Measurements from ENCODE around the gene PSEN1.
A peak's percentile ranks its signal among the peaks of the same experiment; 100 is the strongest.
"Not testable (repeated sequence)": the region's sequence is repeated elsewhere in the genome, so short reads cannot be mapped to it uniquely, and the experiment has no call there.

Gene PSEN1

GRCh38 chr14:73189651-73190050 is 53.3 kb downstream of the PSEN1 start:
- Histone ChIP-seq H3K18ac (ENCODE audit: low read length) (no peak overlapping the region), H3K4me3 (ENCODE audit: low read length) (no peak overlapping the region), H2AK5ac (ENCODE audit: low read length) (no peak overlapping the region), H2BK5ac (ENCODE audit: low read length) (no peak overlapping the region), H3K56ac (ENCODE audit: low read length) (no peak overlapping the region), H4K5ac (ENCODE audit: low read length) (no peak overlapping the region), H3K4me1 (ENCODE audit: control insufficient read depth, low read depth, low read length) (no peaks in the 10 kb centered on the region), H3K27me3 (ENCODE audit: insufficient read depth, low read length, poor library complexity) (no peaks in the 10 kb centered on the region), H3K4ac (ENCODE audit: low read depth, low read length) (no peak overlapping the region), H3K79me2 (ENCODE audit: control insufficient read depth, insufficient read depth, low read length) (no peaks in the 10 kb centered on the region), H3K23ac (ENCODE audit: low read length) (no peak overlapping the region), H3K27ac (ENCODE audit: low read depth, low read length) (no peak overlapping the region), H3K79me1 (ENCODE audit: low read length) (no peaks in the 10 kb centered on the region), H3K4me2 (ENCODE audit: low read length) (no peak overlapping the region), H3K9ac (ENCODE audit: low read length) (no peak overlapping the region), H3K36me3 (ENCODE audit: control insufficient read depth, insufficient read depth, low read length) (no peaks in the 10 kb centered on the region), H2BK15ac (replicated peaks; ENCODE audit: low read depth) (no peak overlapping the region), H2BK120ac (ENCODE audit: low read depth, low read length) (no peak overlapping the region), H4K8ac (ENCODE audit: low read depth, low read length) (no peak overlapping the region)
- no peak for DNase-seq
- WGBS (ENCODE audit: extremely low coverage, insufficient coverage, low lambda C conversion rate), result no CpG with 5 or more reads among the region's 3 CpGs

GRCh38 chr14:73191441-73191840 is 55.1 kb downstream of the PSEN1 start:
- Histone ChIP-seq H3K56ac (ENCODE audit: low read length) (no peak overlapping the region), H3K23ac (ENCODE audit: low read length) (no peak overlapping the region), H3K36me3 (ENCODE audit: control insufficient read depth, insufficient read depth, low read length) (no peaks in the 10 kb centered on the region), H3K4me1 (ENCODE audit: control insufficient read depth, low read depth, low read length) (no peaks in the 10 kb centered on the region), H3K9ac (ENCODE audit: low read length) (no peak overlapping the region), H4K5ac (ENCODE audit: low read length) (no peak overlapping the region), H2AK5ac (ENCODE audit: low read length) (no peak overlapping the region), H3K79me1 (ENCODE audit: low read length) (no peaks in the 10 kb centered on the region), H2BK5ac (ENCODE audit: low read length) (no peak overlapping the region), H4K8ac (ENCODE audit: low read depth, low read length) (no peak overlapping the region), H3K79me2 (ENCODE audit: control insufficient read depth, insufficient read depth, low read length) (no peaks in the 10 kb centered on the region), H3K4me3 (ENCODE audit: low read length) (no peak overlapping the region), H2BK15ac (replicated peaks; ENCODE audit: low read depth) (no peak overlapping the region), H3K27ac (ENCODE audit: low read depth, low read length) (no peak overlapping the region), H3K27me3 (ENCODE audit: insufficient read depth, low read length, poor library complexity) (no peaks in the 10 kb centered on the region), H3K18ac (ENCODE audit: low read length) (no peak overlapping the region), H2BK120ac (ENCODE audit: low read depth, low read length) (no peak overlapping the region), H3K4me2 (ENCODE audit: low read length) (no peak overlapping the region), H3K4ac (ENCODE audit: low read depth, low read length) (no peak overlapping the region)
- DNase-seq, result no peak
- WGBS (ENCODE audit: extremely low coverage, insufficient coverage, low lambda C conversion rate), result no CpG with 5 or more reads among the region's 2 CpGs

DNA sequence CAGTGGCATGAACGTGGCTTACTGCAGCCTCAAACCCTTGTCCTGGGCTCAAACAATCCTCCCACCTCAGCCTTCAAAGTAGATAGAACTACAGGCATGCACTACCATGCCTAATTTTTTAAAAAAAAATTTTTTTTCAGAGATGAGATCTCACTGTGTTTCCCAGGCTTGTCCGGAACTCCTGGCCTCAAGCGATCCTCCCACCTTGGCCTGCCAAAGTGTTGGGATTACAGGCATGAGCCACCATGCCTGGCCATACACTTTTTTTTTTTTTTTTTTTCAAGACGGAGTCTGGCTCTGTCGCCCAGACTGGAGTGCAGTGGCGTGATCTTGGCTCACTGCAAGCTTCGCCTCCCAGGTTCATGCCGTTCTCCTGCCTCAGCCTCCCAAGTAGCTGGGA is 58.0 kb downstream of the PSEN1 start:
- not testable (repeated sequence) for H3K4me2 ChIP-seq (ENCODE audit: low read length); H2AK5ac ChIP-seq (ENCODE audit: low read length); H3K56ac ChIP-seq (ENCODE audit: low read length); H2BK5ac ChIP-seq (ENCODE audit: low read length); H3K4ac ChIP-seq (ENCODE audit: low read depth, low read length); H3K79me1 ChIP-seq (ENCODE audit: low read length); H2BK15ac ChIP-seq (replicated peaks; ENCODE audit: low read depth); H3K36me3 ChIP-seq (ENCODE audit: control insufficient read depth, insufficient read depth, low read length); H4K5ac ChIP-seq (ENCODE audit: low read length); H3K4me3 ChIP-seq (ENCODE audit: low read length); H2BK120ac ChIP-seq (ENCODE audit: low read depth, low read length); H3K18ac ChIP-seq (ENCODE audit: low read length); DNase-seq; H3K79me2 ChIP-seq (ENCODE audit: control insufficient read depth, insufficient read depth, low read length); H4K8ac ChIP-seq (ENCODE audit: low read depth, low read length); H3K9ac ChIP-seq (ENCODE audit: low read length); H3K23ac ChIP-seq (ENCODE audit: low read length); H3K27me3 ChIP-seq (ENCODE audit: insufficient read depth, low read length, poor library complexity); H3K4me1 ChIP-seq (ENCODE audit: control insufficient read depth, low read depth, low read length); H3K27ac ChIP-seq (ENCODE audit: low read depth, low read length)
- no CpG with 5 or more reads among the region's 8 CpGs for WGBS (ENCODE audit: extremely low coverage, insufficient coverage, low lambda C conversion rate)

DNA sequence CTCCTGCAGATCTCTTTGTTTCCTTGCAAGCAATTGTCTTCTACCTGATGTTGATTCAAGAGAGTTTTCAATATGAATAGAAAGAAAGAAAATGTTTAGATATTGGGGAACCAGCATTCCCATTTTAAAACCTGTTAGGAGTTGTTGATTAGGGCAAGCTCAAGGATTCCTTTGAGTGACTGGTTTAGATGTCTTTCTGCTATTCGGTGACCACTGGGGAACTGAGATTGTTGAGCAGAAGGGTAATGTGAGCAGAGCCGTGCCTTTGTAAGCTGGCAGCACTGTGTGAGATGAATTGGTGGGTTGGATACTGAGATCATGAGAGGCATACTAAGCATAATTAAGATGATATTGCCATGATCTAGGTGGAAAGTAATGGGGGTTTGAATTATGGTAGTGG is 61.9 kb downstream of the PSEN1 start:
- Histone ChIP-seq H3K27me3 (ENCODE audit: insufficient read depth, low read length, poor library complexity) (no peaks in the 10 kb centered on the region), H4K5ac (ENCODE audit: low read length) (no peak overlapping the region), H3K4me2 (ENCODE audit: low read length) (no peak overlapping the region), H3K27ac (ENCODE audit: low read depth, low read length) (no peak overlapping the region), H3K79me2 (ENCODE audit: control insufficient read depth, insufficient read depth, low read length) (no peaks in the 10 kb centered on the region), H3K4me1 (ENCODE audit: control insufficient read depth, low read depth, low read length) (no peaks in the 10 kb centered on the region), H2BK5ac (ENCODE audit: low read length) (no peak overlapping the region), H3K23ac (ENCODE audit: low read length) (no peak overlapping the region), H2BK120ac (ENCODE audit: low read depth, low read length) (no peak overlapping the region), H3K36me3 (ENCODE audit: control insufficient read depth, insufficient read depth, low read length) (no peaks in the 10 kb centered on the region), H2BK15ac (replicated peaks; ENCODE audit: low read depth) (no peak overlapping the region), H4K8ac (ENCODE audit: low read depth, low read length) (no peak overlapping the region), H3K4me3 (ENCODE audit: low read length) (no peak overlapping the region), H2AK5ac (ENCODE audit: low read length) (no peak overlapping the region), H3K79me1 (ENCODE audit: low read length) (no peaks in the 10 kb centered on the region), H3K9ac (ENCODE audit: low read length) (no peak overlapping the region), H3K56ac (ENCODE audit: low read length) (no peak overlapping the region), H3K4ac (ENCODE audit: low read depth, low read length) (no peak overlapping the region), H3K18ac (ENCODE audit: low read length) (no peak overlapping the region)
- no CpG with 5 or more reads among the region's 2 CpGs for WGBS (ENCODE audit: extremely low coverage, insufficient coverage, low lambda C conversion rate)
- no peak for DNase-seq

GRCh38 chr14:73203527-73203926 is 67.2 kb downstream of the PSEN1 start:
- peak overlapping the region; percentile 16 for H4K8ac ChIP-seq (ENCODE audit: low read depth, low read length)
- no peak overlapping the region for H2BK15ac ChIP-seq (replicated peaks; ENCODE audit: low read depth)
- no peak overlapping the region for H3K4ac ChIP-seq (ENCODE audit: low read depth, low read length)
- H3K9ac ChIP-seq (ENCODE audit: low read length), result no peak overlapping the region
- no peak overlapping the region for H3K56ac ChIP-seq (ENCODE audit: low read length)
- no peak overlapping the region for H2BK5ac ChIP-seq (ENCODE audit: low read length)
- no peak overlapping the region for H4K5ac ChIP-seq (ENCODE audit: low read length)
- WGBS (ENCODE audit: extremely low coverage, insufficient coverage, low lambda C conversion rate), result no CpG with 5 or more reads among the region's 2 CpGs
- no peak overlapping the region for H3K18ac ChIP-seq (ENCODE audit: low read length)
- H3K4me2 ChIP-seq (ENCODE audit: low read length), result no peak overlapping the region
- H3K27me3 ChIP-seq (ENCODE audit: insufficient read depth, low read length, poor library complexity), result no peaks in the 10 kb centered on the region
- H3K23ac ChIP-seq (ENCODE audit: low read length), result no peak overlapping the region
- peaks cover 2% of the 10 kb centered on the region for H3K36me3 ChIP-seq (ENCODE audit: control insufficient read depth, insufficient read depth, low read length)
- H3K4me3 ChIP-seq (ENCODE audit: low read length), result no peak overlapping the region
- peak; percentile 23 for DNase-seq
- no peaks in the 10 kb centered on the region for H3K79me1 ChIP-seq (ENCODE audit: low read length)
- no peak overlapping the region for H2AK5ac ChIP-seq (ENCODE audit: low read length)
- no peak overlapping the region for H3K27ac ChIP-seq (ENCODE audit: low read depth, low read length)
- H2BK120ac ChIP-seq (ENCODE audit: low read depth, low read length), result no peak overlapping the region
- no peaks in the 10 kb centered on the region for H3K4me1 ChIP-seq (ENCODE audit: control insufficient read depth, low read depth, low read length)
- no peaks in the 10 kb centered on the region for H3K79me2 ChIP-seq (ENCODE audit: control insufficient read depth, insufficient read depth, low read length)

DNA sequence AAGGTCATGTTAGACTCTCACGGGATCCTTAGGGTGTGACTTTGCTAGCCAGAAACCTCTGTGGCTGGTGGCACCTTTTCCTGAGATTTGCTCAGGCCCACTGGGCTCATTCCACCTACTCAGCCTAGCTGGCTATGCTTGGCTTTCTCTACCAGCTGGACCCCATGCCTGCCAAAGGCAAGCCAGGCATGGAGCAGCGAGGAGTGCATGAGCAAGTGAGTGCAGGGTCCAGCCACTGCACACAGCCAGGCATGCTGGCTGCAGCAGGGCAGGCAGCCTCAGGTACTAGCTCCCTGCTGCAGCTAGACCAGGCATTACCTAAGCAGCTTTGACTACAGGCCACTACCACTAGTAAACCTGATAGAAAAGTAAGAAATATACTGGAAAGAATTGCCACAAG is 71.3 kb downstream of the PSEN1 start:
- Histone ChIP-seq H3K9ac (ENCODE audit: low read length) (no peak overlapping the region), H3K4me2 (ENCODE audit: low read length) (no peak overlapping the region), H3K79me1 (ENCODE audit: low read length) (no peaks in the 10 kb centered on the region), H2BK5ac (ENCODE audit: low read length) (no peak overlapping the region), H3K27ac (ENCODE audit: low read depth, low read length) (no peak overlapping the region), H3K4ac (ENCODE audit: low read depth, low read length) (no peak overlapping the region), H3K4me3 (ENCODE audit: low read length) (no peak overlapping the region), H3K4me1 (ENCODE audit: control insufficient read depth, low read depth, low read length) (no peaks in the 10 kb centered on the region), H3K36me3 (ENCODE audit: control insufficient read depth, insufficient read depth, low read length) (peaks cover 2% of the 10 kb centered on the region), H2BK120ac (ENCODE audit: low read depth, low read length) (no peak overlapping the region), H3K79me2 (ENCODE audit: control insufficient read depth, insufficient read depth, low read length) (no peaks in the 10 kb centered on the region), H3K18ac (ENCODE audit: low read length) (no peak overlapping the region), H3K56ac (ENCODE audit: low read length) (no peak overlapping the region), H3K27me3 (ENCODE audit: insufficient read depth, low read length, poor library complexity) (no peaks in the 10 kb centered on the region), H2AK5ac (ENCODE audit: low read length) (no peak overlapping the region), H4K8ac (ENCODE audit: low read depth, low read length) (no peak overlapping the region), H3K23ac (ENCODE audit: low read length) (no peak overlapping the region), H2BK15ac (replicated peaks; ENCODE audit: low read depth) (no peak overlapping the region), H4K5ac (ENCODE audit: low read length) (no peak overlapping the region)
- no peak for DNase-seq
- no CpG with 5 or more reads among the region's 2 CpGs for whole genome bisulfite sequencing (ENCODE audit: extremely low coverage, insufficient coverage, low lambda C conversion rate)
